Effector memory CD4-positive, alpha-beta T cell (primary cell): ENCODE data around the gene PLGLB2.
"Not testable (repeated sequence)": the region's sequence is repeated elsewhere in the genome, so short reads cannot be mapped to it uniquely, and the experiment has no call there.

Source experiments
- DNase-seq, 3 donors: peaks; one replicate each; pipeline ENCODE4 v3.0.0-alpha.2; 2020
- H3K27ac ChIP-seq: 2 replicates; pipeline ENCODE4 v1.7.0; 2013; ENCODE audit warnings: mild to moderate bottlenecking, low read length, moderate library complexity; ENCODE audit not compliant: insufficient read depth, poor library complexity, severe bottlenecking
- H3K27me3 ChIP-seq: replicated peaks from 2 replicates; pipeline ENCODE4 v1.7.0; 2013; ENCODE audit warnings: mild to moderate bottlenecking, low read length; ENCODE audit not compliant: insufficient read depth, control insufficient read depth, poor library complexity, severe bottlenecking
- H3K36me3 ChIP-seq: 2 replicates; pipeline ENCODE4 v1.7.0; 2013; ENCODE audit warnings: mild to moderate bottlenecking, low read length, moderate library complexity; ENCODE audit not compliant: control insufficient read depth, insufficient read depth
- H3K4me1 ChIP-seq: 2 replicates; pipeline ENCODE4 v1.7.0; 2013; ENCODE audit warnings: low read length, mild to moderate bottlenecking; ENCODE audit not compliant: control insufficient read depth, insufficient read depth, poor library complexity, severe bottlenecking
- H3K4me3 ChIP-seq: 2 replicates; pipeline ENCODE4 v1.7.0; 2013; ENCODE audit warnings: low read length, low read depth, mild to moderate bottlenecking; ENCODE audit not compliant: insufficient read depth, poor library complexity, severe bottlenecking
- H3K9me3 ChIP-seq: 2 replicates; pipeline ENCODE4 v1.7.0; 2013; ENCODE audit warnings: mild to moderate bottlenecking, low read length, moderate library complexity; ENCODE audit not compliant: control insufficient read depth

The PLGLB2 gene

GRCh38 chr2:87754759-87755158 lies 6.9 kb downstream of the PLGLB2 start:
- not testable (repeated sequence) for H3K36me3 ChIP-seq, H3K4me3 ChIP-seq, DNase-seq, H3K27ac ChIP-seq, H3K27me3 ChIP-seq, H3K9me3 ChIP-seq, H3K4me1 ChIP-seq
